Activated T-cell treated with anti-CD3 and anti-CD28 coated beads, Interleukin-2, amount 50 U/mL, for 24 hours (primary cell): ENCODE results near the gene ING1.
"Not testable (repeated sequence)": the region's sequence is repeated elsewhere in the genome, so short reads cannot be mapped to it uniquely, and the experiment has no call there.

Source experiments
- DNase-seq: peaks from one replicate; pipeline ENCODE4 v3.0.0-alpha.2; 2020
- H3K27ac Mint-ChIP-seq: 2 replicates; pipeline ENCODE4 v1.8.0; 2020; ENCODE audit warnings: mild to moderate bottlenecking, mixed read lengths
- H3K27me3 Mint-ChIP-seq: 2 replicates; pipeline ENCODE4 v1.8.0; 2020; ENCODE audit warnings: mixed read lengths
- H3K36me3 Mint-ChIP-seq: 2 replicates; pipeline ENCODE4 v1.8.0; 2020; ENCODE audit warnings: low read depth, mixed read lengths
- H3K4me1 Mint-ChIP-seq: 2 replicates; pipeline ENCODE4 v1.8.0; 2020; ENCODE audit warnings: low read depth, mixed read lengths
- H3K4me3 Mint-ChIP-seq: 2 replicates; pipeline ENCODE4 v1.8.0; 2020; ENCODE audit warnings: mild to moderate bottlenecking, moderate library complexity, mixed read lengths
- H3K9me3 Mint-ChIP-seq: 2 replicates; pipeline ENCODE4 v1.8.0; 2020; ENCODE audit warnings: mixed read lengths

ING1 gene

GRCh38 chr13:110683921-110684320 is 29.6 kb upstream of the ING1 start:
- no peak overlapping the region for H3K27ac Mint-ChIP-seq
- H3K36me3 Mint-ChIP-seq, result peaks cover 91% of the 10 kb centered on the region
- no peak for DNase-seq
- no peaks in the 10 kb centered on the region for H3K9me3 Mint-ChIP-seq
- H3K4me1 Mint-ChIP-seq, result peaks cover under 1% of the 10 kb centered on the region
- no peak overlapping the region for H3K4me3 Mint-ChIP-seq
- H3K27me3 Mint-ChIP-seq, result no peaks in the 10 kb centered on the region

DNA sequence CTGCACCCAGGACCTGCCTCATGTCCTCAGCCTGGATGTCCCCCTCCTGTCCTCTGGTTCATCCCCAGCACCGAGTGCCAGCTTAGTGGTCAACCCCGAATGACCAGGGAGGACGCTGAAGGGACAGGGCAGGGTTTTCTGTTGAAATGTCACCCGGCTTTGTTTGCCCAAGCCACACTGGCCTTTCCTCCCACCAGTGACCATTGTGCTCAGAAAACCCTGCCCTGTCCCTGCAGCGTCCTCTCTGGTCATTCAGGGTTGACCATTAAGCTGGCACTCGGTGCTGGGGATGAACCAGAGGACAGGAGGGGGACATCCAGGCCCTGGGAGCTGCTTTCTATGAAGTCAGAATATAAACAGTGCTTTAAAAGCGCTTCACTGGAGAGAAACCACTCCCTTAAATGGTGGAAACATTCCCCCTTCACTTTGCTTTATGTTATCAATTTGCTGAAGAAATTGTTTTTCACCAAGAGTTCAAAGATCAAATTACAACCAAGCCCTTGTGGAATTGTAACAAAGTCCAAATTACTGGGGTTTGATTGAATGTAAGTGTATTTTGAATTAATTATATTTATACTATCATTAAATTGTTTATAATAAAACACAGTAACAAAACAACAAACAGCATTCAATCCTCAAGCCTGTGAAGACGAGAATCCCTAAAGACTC is 29.0 kb upstream of the ING1 start:
- Mint-ChIP-seq H3K4me1 (no peaks in the 10 kb centered on the region), H3K27ac (no peak overlapping the region), H3K9me3 (no peaks in the 10 kb centered on the region), H3K36me3 (peaks cover 93% of the 10 kb centered on the region), H3K4me3 (no peak overlapping the region), H3K27me3 (no peaks in the 10 kb centered on the region)
- no peak for DNase-seq

- no peak for DNase-seq
- no peaks in the 10 kb centered on the region for H3K9me3 Mint-ChIP-seq
Measured at GRCh38 chr13:110685305-110686020, 28.0 kb upstream of the ING1 start.

GRCh38 chr13:110687736-110688135 is 25.8 kb upstream of the ING1 start:
- no peaks in the 10 kb centered on the region for H3K9me3 Mint-ChIP-seq
- H3K36me3 Mint-ChIP-seq, result peaks cover 87% of the 10 kb centered on the region
- H3K27ac Mint-ChIP-seq, result no peak overlapping the region
- no peak for DNase-seq
- H3K4me3 Mint-ChIP-seq, result no peak overlapping the region
- no peaks in the 10 kb centered on the region for H3K27me3 Mint-ChIP-seq
- H3K4me1 Mint-ChIP-seq, result no peaks in the 10 kb centered on the region

More at GRCh38 chr13:110685305-110686020, 28.0 kb upstream of the ING1 start:
- no peak overlapping the region for H3K4me3 Mint-ChIP-seq
- H3K27me3 Mint-ChIP-seq, result no peaks in the 10 kb centered on the region
- no peaks in the 10 kb centered on the region for H3K4me1 Mint-ChIP-seq
- peaks cover 92% of the 10 kb centered on the region for H3K36me3 Mint-ChIP-seq
- H3K27ac Mint-ChIP-seq, result no peak overlapping the region

- H3K36me3 Mint-ChIP-seq, result peaks cover 83% of the 10 kb centered on the region
- no peaks in the 10 kb centered on the region for H3K4me1 Mint-ChIP-seq
- no peaks in the 10 kb centered on the region for H3K27me3 Mint-ChIP-seq
- no peak overlapping the region for H3K4me3 Mint-ChIP-seq
- no peak for DNase-seq
- H3K27ac Mint-ChIP-seq, result peak overlapping the region; percentile 18
- H3K9me3 Mint-ChIP-seq, result no peaks in the 10 kb centered on the region
Measured at GRCh38 chr13:110689041-110689440, 24.5 kb upstream of the ING1 start.

- H3K27me3 Mint-ChIP-seq, result no peaks in the 10 kb centered on the region
- H3K36me3 Mint-ChIP-seq, result peaks cover 83% of the 10 kb centered on the region
- H3K27ac Mint-ChIP-seq, result peak overlapping the region; percentile 38
- DNase-seq, result no peak
- H3K4me1 Mint-ChIP-seq, result no peaks in the 10 kb centered on the region
- H3K9me3 Mint-ChIP-seq, result no peaks in the 10 kb centered on the region
- no peak overlapping the region for H3K4me3 Mint-ChIP-seq
Measured at GRCh38 chr13:110689711-110690110, 23.8 kb upstream of the ING1 start.

DNA sequence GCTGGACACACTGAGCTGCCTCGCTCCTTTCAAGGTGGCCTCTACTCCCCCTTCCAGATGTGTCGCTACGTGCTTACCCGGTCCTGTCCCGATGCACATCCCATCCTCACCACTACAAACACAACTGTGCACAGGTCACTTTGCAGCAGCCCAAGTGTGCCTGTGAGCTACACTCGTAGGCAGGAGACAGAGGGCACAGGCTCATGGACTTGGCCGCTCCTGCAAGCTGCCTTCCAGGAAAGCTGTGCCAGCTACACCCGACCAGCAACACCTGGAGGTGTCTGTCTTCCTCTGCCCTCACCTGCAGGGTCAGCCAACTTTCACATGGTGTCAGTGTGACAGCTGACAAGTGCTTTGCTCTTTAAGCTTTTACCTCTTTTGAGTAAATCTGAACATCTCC is 23.0 kb upstream of the ING1 start:
- Mint-ChIP-seq H3K36me3 (peaks cover 82% of the 10 kb centered on the region), H3K27ac (no peak overlapping the region)

GRCh38 chr13:110695774-110696173 is 17.7 kb upstream of the ING1 start:
- H3K36me3 Mint-ChIP-seq, result peaks cover 83% of the 10 kb centered on the region
- H3K4me3 Mint-ChIP-seq, H3K27me3 Mint-ChIP-seq, DNase-seq, H3K9me3 Mint-ChIP-seq, H3K27ac Mint-ChIP-seq: not testable (repeated sequence)
- peaks cover 26% of the 10 kb centered on the region for H3K4me1 Mint-ChIP-seq

More for the DNA sequence above, 23.0 kb upstream of the ING1 start:
- Mint-ChIP-seq H3K9me3 (no peaks in the 10 kb centered on the region), H3K4me3 (no peak overlapping the region), H3K27me3 (no peaks in the 10 kb centered on the region), H3K4me1 (no peaks in the 10 kb centered on the region)
- no peak for DNase-seq

DNA sequence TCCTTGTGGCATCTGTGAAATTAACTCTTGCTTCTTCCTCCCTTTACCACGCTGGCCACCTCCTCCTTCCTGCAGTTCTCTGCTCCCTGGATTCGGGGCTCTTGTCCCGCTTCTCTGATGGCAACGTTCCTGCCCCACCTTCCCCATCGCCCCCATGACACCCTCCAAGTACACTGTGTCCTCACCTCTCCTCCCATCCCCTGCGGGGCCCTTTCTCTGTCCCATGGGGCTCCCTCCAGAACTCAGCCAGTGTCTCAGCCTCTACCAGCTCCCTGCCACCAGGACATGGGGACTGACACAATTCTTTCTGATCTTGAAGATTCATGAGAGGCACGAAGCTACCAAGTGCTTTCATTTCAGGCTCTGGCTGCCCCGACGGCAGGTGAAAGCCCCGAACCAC is 16.7 kb upstream of the ING1 start:
- peaks cover 32% of the 10 kb centered on the region for H3K4me1 Mint-ChIP-seq
- peaks cover 84% of the 10 kb centered on the region for H3K36me3 Mint-ChIP-seq
- H3K9me3 Mint-ChIP-seq, result no peaks in the 10 kb centered on the region
- no peak for DNase-seq
- H3K4me3 Mint-ChIP-seq, result no peak overlapping the region
- no peak overlapping the region for H3K27ac Mint-ChIP-seq
- H3K27me3 Mint-ChIP-seq, result no peaks in the 10 kb centered on the region

- peaks cover 40% of the 10 kb centered on the region for H3K4me1 Mint-ChIP-seq
- H3K4me3 Mint-ChIP-seq, result no peak overlapping the region
- H3K27me3 Mint-ChIP-seq, result no peaks in the 10 kb centered on the region
- no peak for DNase-seq
- no peaks in the 10 kb centered on the region for H3K9me3 Mint-ChIP-seq
- H3K36me3 Mint-ChIP-seq, result peaks cover 91% of the 10 kb centered on the region
- no peak overlapping the region for H3K27ac Mint-ChIP-seq
Measured at GRCh38 chr13:110697842-110698241, 15.7 kb upstream of the ING1 start.

DNA sequence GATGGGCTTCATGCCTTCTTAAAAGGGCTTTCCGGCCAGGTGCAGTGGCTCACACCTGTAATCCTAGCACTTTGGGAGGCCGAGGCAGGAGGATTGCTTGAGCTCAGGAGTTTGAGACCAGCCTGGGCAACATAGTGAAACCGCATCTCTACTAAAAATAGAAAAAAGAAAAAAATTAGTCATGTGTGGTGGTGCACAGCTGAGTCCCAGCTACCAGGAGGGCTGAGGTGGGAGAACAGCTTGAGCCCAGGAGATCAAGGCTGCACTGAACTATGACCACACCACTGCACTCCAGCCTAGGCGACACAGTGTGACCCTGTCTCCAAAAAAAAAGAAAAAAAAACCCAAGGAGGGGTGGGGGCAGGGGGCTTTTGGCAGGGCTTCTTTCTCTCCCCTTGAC is 14.8 kb upstream of the ING1 start:
- H3K27me3 Mint-ChIP-seq, result no peaks in the 10 kb centered on the region
- no peak overlapping the region for H3K4me3 Mint-ChIP-seq
- H3K27ac Mint-ChIP-seq, result peak overlapping the region; percentile 40
- no peaks in the 10 kb centered on the region for H3K9me3 Mint-ChIP-seq
- peaks cover 93% of the 10 kb centered on the region for H3K36me3 Mint-ChIP-seq
- DNase-seq, result no peak
- peaks cover 48% of the 10 kb centered on the region for H3K4me1 Mint-ChIP-seq

GRCh38 chr13:110699148-110700145 is 14.1 kb upstream of the ING1 start:
- no peak for DNase-seq
- Mint-ChIP-seq H3K36me3 (peaks cover 94% of the 10 kb centered on the region), H3K4me1 (peaks cover 50% of the 10 kb centered on the region), H3K4me3 (no peak overlapping the region), H3K27me3 (no peaks in the 10 kb centered on the region), H3K27ac (peak overlapping the region; percentile 40), H3K9me3 (no peaks in the 10 kb centered on the region)

- Mint-ChIP-seq H3K9me3 (no peaks in the 10 kb centered on the region), H3K27ac (no peak overlapping the region), H3K36me3 (peaks cover 94% of the 10 kb centered on the region)
Measured at GRCh38 chr13:110700186-110700585, 13.3 kb upstream of the ING1 start.

DNA sequence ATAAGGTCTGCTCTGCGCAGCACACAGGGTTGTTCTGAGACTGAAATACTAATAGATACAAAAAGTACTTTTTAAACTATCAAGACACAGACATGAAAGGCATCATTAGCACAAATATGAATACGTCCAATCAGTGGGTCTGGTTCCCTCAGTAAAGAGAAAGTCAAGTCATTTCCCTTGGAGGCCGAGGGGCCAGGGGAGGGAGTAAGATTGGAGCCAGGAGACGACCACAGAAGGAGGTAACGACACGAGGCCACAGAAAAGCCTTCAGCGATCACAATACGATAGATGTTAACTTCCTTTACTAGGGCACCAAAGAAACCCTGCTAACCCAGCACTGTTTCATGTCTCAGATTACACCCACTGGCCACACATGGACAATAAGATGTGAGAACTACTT is 12.9 kb upstream of the ING1 start:
- Mint-ChIP-seq H3K27ac (no peak overlapping the region), H3K4me3 (no peak overlapping the region), H3K27me3 (no peaks in the 10 kb centered on the region), H3K9me3 (no peaks in the 10 kb centered on the region), H3K4me1 (peaks cover 55% of the 10 kb centered on the region), H3K36me3 (peaks cover 97% of the 10 kb centered on the region)
- no peak for DNase-seq

More at GRCh38 chr13:110700186-110700585, 13.3 kb upstream of the ING1 start:
- no peak overlapping the region for H3K4me3 Mint-ChIP-seq
- no peaks in the 10 kb centered on the region for H3K27me3 Mint-ChIP-seq
- H3K4me1 Mint-ChIP-seq, result peaks cover 55% of the 10 kb centered on the region
- DNase-seq, result no peak
